ENCODE results near the gene MAP10.

Gene MAP10

GRCh38 chr1:232798920-232799319 is 6.3 kb upstream of the MAP10 start:
- no peak for DNase-seq (ENCODE audit: low spot score)

GRCh38 chr1:232806186-232806510 is 932 bp downstream of the MAP10 start:
- DNase-seq (ENCODE audit: low spot score) = no peak

- DNase-seq (ENCODE audit: low spot score) = no peak
Observed at GRCh38 chr1:232810856-232811255, 5.6 kb downstream of the MAP10 start.

- DNase-seq (ENCODE audit: low spot score) = no peak
Observed at GRCh38 chr1:232812560-232812959, 7.3 kb downstream of the MAP10 start.

- DNase-seq (ENCODE audit: low spot score) = no peak
Observed at GRCh38 chr1:232813097-232813496, 7.9 kb downstream of the MAP10 start.

GRCh38 chr1:232813760-232814159 is 8.5 kb downstream of the MAP10 start:
- DNase-seq (ENCODE audit: low spot score) = no peak

- DNase-seq (ENCODE audit: low spot score) = no peak
Observed at GRCh38 chr1:232816324-232816723, 11.1 kb downstream of the MAP10 start.

GRCh38 chr1:232818040-232818439 is 12.8 kb downstream of the MAP10 start:
- DNase-seq (ENCODE audit: low spot score) = no peak

GRCh38 chr1:232820431-232820830 is 15.2 kb downstream of the MAP10 start:
- no peak for DNase-seq (ENCODE audit: low spot score)

GRCh38 chr1:232822530-232822929 is 17.3 kb downstream of the MAP10 start:
- no peak for DNase-seq (ENCODE audit: low spot score)

- DNase-seq (ENCODE audit: low spot score) = no peak
Observed at GRCh38 chr1:232826318-232826717, 21.1 kb downstream of the MAP10 start.

GRCh38 chr1:232830661-232831060 is 25.4 kb downstream of the MAP10 start:
- no peak for DNase-seq (ENCODE audit: low spot score)

- no peak for DNase-seq (ENCODE audit: low spot score)
Observed at GRCh38 chr1:232831895-232832294, 26.7 kb downstream of the MAP10 start.

- DNase-seq (ENCODE audit: low spot score) = no peak
Observed at GRCh38 chr1:232834066-232834465, 28.9 kb downstream of the MAP10 start.

- no peak for DNase-seq (ENCODE audit: low spot score)
Observed at GRCh38 chr1:232835166-232835565, 29.9 kb downstream of the MAP10 start.

GRCh38 chr1:232837087-232837486 is 31.9 kb downstream of the MAP10 start:
- DNase-seq (ENCODE audit: low spot score) = no peak

GRCh38 chr1:232841823-232842565 is 36.8 kb downstream of the MAP10 start:
- no peak for DNase-seq (ENCODE audit: low spot score)

- DNase-seq (ENCODE audit: low spot score) = no peak
Observed at GRCh38 chr1:232844791-232845190, 39.6 kb downstream of the MAP10 start.

GRCh38 chr1:232845406-232845955 is 40.3 kb downstream of the MAP10 start:
- no peak for DNase-seq (ENCODE audit: low spot score)

GRCh38 chr1:232851532-232851931 is 46.3 kb downstream of the MAP10 start:
- no peak for DNase-seq (ENCODE audit: low spot score)

GRCh38 chr1:232853994-232854797 is 49.0 kb downstream of the MAP10 start:
- DNase-seq (ENCODE audit: low spot score) = no peak

- no peak for DNase-seq (ENCODE audit: low spot score)
Observed at GRCh38 chr1:232854798-232855159, 49.6 kb downstream of the MAP10 start.

- DNase-seq (ENCODE audit: low spot score) = no peak
Observed at GRCh38 chr1:232856541-232856940, 51.3 kb downstream of the MAP10 start.

All from globus pallidus (tissue), 1 donor.